Upper lobe of left lung (tissue), 6 donors: ENCODE measurements around the gene NELFB. TPM values are rescaled to one million over a fixed set of nuclear protein-coding genes. Genes with fewer than 3 reads are reported as not detected.
A peak's percentile ranks its signal among the peaks of the same experiment; 100 is the strongest.

Experiments
- ATAC-seq, 2 donors: fragments of 200-7000 bp; cut with Tn5 transposase; one replicate each; pipeline ENCODE4 v1.9.1; 2022; ENCODE audit warnings: mild to moderate bottlenecking in 2 of 2, moderate library complexity in 2 of 2; ENCODE audit not compliant: low FRiP score in 2 of 2
- DNase-seq, 2 donors: peaks; one replicate each; pipeline ENCODE4 v3.0.0-alpha.2; 2019 to 2020
- H3K27ac ChIP-seq, 4 donors: fragments of 200-600 bp; sonication (generic); one replicate each; pipeline ENCODE4 v1.5.1; 2016 to 2019
- H3K27me3 ChIP-seq, 4 donors: fragments of 200-600 bp; sonication (generic); one replicate each; pipeline ENCODE4 v1.5.1; 2017 to 2019
- H3K36me3 ChIP-seq, 4 donors: fragments of 200-600 bp; sonication (generic); one replicate each; pipeline ENCODE4 v1.5.1; 2016 to 2019
- H3K4me1 ChIP-seq, 4 donors: fragments of 200-600 bp; sonication (generic); one replicate each; pipeline ENCODE4 v1.5.1; 2018 to 2019
- H3K4me3 ChIP-seq, 4 donors: fragments of 200-600 bp; sonication (generic); one replicate each; pipeline ENCODE4 v1.5.1; 2017 to 2019; ENCODE audit warnings: mild to moderate bottlenecking in 2 of 4, moderate library complexity in 1 of 4
- H3K9me3 ChIP-seq, 4 donors: fragments of 200-600 bp; sonication (generic); one replicate each; pipeline ENCODE4 v1.5.1; 2018 to 2019
- EP300 ChIP-seq, 4 donors: sonication (generic); formaldehyde crosslinking; IDR thresholded peaks; one replicate each; pipeline ENCODE4 v1.5.1; 2017; ENCODE audit warnings: antibody characterized with exemption in 4 of 4, control low read depth in 2 of 4
- POLR2A ChIP-seq, 4 donors: fragments of 450-650 bp; IDR thresholded peaks; one replicate each; pipeline ENCODE4 v1.5.1; 2016 to 2017; ENCODE audit warnings: antibody characterized with exemption in 4 of 4, mild to moderate bottlenecking in 2 of 4
- POLR2AphosphoS5 ChIP-seq, 2 donors: sonication (generic); formaldehyde crosslinking; IDR thresholded peaks; one replicate each; pipeline ENCODE4 v1.5.1; 2017; ENCODE audit warnings: antibody characterized with exemption in 2 of 2
- WGBS, 2 donors: methylation state at CpG; one replicate each; pipeline ENCODE4 v1.1.5; 2017 to 2018; 5-methylcytosine and 5-hydroxymethylcytosine counted together
- total RNA-seq, 6 donors: library from RNA; depleted of rRNA in 4 of 6; stranded (reverse); fragments of >200 nt in 4 of 6; gene quantifications; one replicate each; pipeline versions ENCODE4 v1.1.0 to v1.2.1, GENCODE V29; 2016 to 2021
- TF ChIP-seq, protein P1 (sequence below), 6 experiments: fragments of 450-650 bp in 4 of 6; fragments of 200-600 bp in 2 of 6; sonication (generic) in 2 of 6; IDR thresholded peaks; one replicate each; pipeline ENCODE4 v1.5.1; 2016 to 2019; ENCODE audit warnings: antibody characterized with exemption in 6 of 6
- donor health status: DM: no; HTN: no; CAD: no; lungs with moderate emphysema.
- donor health status: DM: no; HTN: yes; CAD: no; lungs with severe emphysema.

NELFB gene
- total RNA-seq, 6 donors from 2014 or later, result 31.8 to 55.6 (median 49.8) TPM

DNA sequence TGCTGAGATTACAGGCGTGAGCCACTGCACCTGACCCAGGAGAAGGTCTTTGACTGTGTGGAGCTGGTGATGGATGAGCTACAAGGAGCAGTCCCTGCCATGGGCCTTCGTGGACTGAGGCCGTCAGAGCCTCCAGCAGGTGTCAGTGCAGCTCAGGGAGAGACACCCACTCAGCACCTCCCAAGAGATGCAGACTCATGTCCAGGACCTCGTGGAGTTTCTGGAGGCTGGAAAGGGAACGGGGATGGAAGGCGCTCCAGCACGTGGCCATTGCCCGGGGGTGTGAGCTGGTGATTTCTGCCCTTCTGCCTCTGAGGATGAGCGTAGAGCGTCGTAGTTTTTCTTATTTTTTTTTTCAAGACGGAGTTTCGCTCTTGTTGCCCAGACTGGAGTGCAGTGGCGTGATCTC lies 31.9 kb downstream of the NELFB start:
- Histone ChIP-seq H3K27ac (no peak overlapping the region), H3K4me3 (no peak overlapping the region), H3K4me1 (no peaks in the 10 kb centered on the region), H3K27me3 (no peaks in the 10 kb centered on the region), H3K9me3 (no peaks in the 10 kb centered on the region), H3K36me3 (peaks cover 0 to 20% (median 2%) of the 10 kb centered on the region in 4 donors)
- ATAC-seq (peak; percentile 42 to 86), DNase-seq (no peak)
- TF ChIP-seq, protein P1, sequence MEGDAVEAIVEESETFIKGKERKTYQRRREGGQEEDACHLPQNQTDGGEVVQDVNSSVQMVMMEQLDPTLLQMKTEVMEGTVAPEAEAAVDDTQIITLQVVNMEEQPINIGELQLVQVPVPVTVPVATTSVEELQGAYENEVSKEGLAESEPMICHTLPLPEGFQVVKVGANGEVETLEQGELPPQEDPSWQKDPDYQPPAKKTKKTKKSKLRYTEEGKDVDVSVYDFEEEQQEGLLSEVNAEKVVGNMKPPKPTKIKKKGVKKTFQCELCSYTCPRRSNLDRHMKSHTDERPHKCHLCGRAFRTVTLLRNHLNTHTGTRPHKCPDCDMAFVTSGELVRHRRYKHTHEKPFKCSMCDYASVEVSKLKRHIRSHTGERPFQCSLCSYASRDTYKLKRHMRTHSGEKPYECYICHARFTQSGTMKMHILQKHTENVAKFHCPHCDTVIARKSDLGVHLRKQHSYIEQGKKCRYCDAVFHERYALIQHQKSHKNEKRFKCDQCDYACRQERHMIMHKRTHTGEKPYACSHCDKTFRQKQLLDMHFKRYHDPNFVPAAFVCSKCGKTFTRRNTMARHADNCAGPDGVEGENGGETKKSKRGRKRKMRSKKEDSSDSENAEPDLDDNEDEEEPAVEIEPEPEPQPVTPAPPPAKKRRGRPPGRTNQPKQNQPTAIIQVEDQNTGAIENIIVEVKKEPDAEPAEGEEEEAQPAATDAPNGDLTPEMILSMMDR (IDR thresholded peaks at IDR 0.05), result peak; percentile 32 to 70 (median 38)
- TF ChIP-seq EP300 (IDR thresholded peaks at IDR 0.05) (no peak), POLR2A (IDR thresholded peaks at IDR 0.05) (no peak), POLR2AphosphoS5 (IDR thresholded peaks at IDR 0.05) (no peak)
- 49 to 55% methylated on average over 10 to 14 of the region's 14 CpGs for WGBS, 2 donors

DNA sequence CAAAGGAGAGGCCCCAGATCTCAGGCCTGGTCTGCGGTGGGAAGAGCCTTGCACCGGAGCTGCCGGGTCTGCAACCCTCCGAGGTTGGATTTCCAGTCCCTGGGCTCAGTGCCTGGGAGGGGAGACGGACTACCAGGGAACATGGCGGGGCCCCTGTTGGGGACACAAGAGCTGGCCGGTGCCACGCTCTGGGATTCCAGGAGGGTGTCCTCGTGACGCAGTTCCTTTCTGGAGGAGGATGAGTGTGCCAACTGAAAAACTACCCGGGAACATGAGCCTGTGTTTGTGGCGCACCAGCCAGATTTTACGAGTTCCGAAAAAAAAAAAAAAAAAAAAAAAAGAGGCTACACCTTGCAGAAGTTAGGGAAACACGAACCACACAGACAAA lies 38.0 kb downstream of the NELFB start:
- 72% methylated on average over 14 to 15 of the region's 15 CpGs for whole genome bisulfite sequencing, 2 donors

DNA sequence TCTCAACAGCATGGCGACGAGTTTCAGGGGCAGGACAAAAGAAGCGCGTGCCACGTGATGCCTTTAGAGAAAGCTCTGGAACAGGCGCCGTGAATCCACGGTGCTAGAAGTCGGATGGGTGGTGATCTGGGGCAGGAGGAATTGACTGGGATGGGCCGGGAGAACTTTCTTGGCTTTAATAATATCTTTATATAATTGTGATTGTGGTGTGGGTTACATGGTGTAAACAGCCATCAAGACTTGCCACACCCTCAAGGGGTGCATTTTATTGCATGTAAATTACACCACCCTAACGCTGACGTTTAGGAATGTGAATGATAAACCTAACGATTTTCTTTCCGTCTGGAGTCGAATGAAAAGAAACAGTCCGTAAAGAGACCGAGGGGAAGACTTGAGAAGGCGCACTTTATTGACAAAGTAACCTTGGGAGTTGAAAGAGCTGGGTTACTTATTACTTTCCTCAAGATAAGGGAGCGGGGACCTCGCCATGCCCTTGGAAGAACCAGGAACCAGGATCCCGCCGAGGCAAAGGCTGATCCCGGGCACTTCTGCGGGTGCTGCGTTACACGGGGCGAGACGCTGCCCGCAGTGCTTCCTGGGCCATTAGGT lies 38.5 kb downstream of the NELFB start:
- DNase-seq, result peak in 1 of 2 donors; percentile 54
- Histone ChIP-seq H3K27ac (peak overlapping the region; percentile 55 to 91 (median 86)), H3K4me1 (peaks cover 27 to 50% (median 39%) of the 10 kb centered on the region in 4 donors), H3K36me3 (no peaks in the 10 kb centered on the region), H3K4me3 (peak overlapping the region in 3 of 4 donors; percentile 30 to 46 (median 32)), H3K27me3 (peaks cover 0 to 18% (median 8%) of the 10 kb centered on the region in 4 donors), H3K9me3 (no peaks in the 10 kb centered on the region)
- TF ChIP-seq POLR2AphosphoS5 (IDR thresholded peaks at IDR 0.05), result peak in 1 of 2 donors; percentile 20
- peak in 1 of 4 donors; percentile 30 for TF ChIP-seq POLR2A (IDR thresholded peaks at IDR 0.05)
- TF ChIP-seq EP300 (IDR thresholded peaks at IDR 0.05), result no peak
- TF ChIP-seq, protein P1 (IDR thresholded peaks at IDR 0.05), result no peak
- peak; percentile 3 to 70 for ATAC-seq
- 48 to 49% methylated on average over 29 of the region's 29 CpGs for WGBS, 2 donors

More for the DNA sequence above, 38.0 kb downstream of the NELFB start:
- Histone ChIP-seq H3K27ac (peak overlapping the region; percentile 55 to 91 (median 86)), H3K9me3 (no peaks in the 10 kb centered on the region), H3K27me3 (peaks cover 0 to 18% (median 8%) of the 10 kb centered on the region in 4 donors), H3K36me3 (no peaks in the 10 kb centered on the region), H3K4me3 (peak overlapping the region in 1 of 4 donors; percentile 46), H3K4me1 (peaks cover 25 to 45% (median 34%) of the 10 kb centered on the region in 4 donors)
- TF ChIP-seq EP300 (IDR thresholded peaks at IDR 0.05), result no peak
- no peak for TF ChIP-seq POLR2A (IDR thresholded peaks at IDR 0.05)
- TF ChIP-seq, protein P1 (IDR thresholded peaks at IDR 0.05), result no peak
- no peak for TF ChIP-seq POLR2AphosphoS5 (IDR thresholded peaks at IDR 0.05)
- peak in 1 of 2 donors; percentile 36 for DNase-seq
- ATAC-seq, result no peak

DNA sequence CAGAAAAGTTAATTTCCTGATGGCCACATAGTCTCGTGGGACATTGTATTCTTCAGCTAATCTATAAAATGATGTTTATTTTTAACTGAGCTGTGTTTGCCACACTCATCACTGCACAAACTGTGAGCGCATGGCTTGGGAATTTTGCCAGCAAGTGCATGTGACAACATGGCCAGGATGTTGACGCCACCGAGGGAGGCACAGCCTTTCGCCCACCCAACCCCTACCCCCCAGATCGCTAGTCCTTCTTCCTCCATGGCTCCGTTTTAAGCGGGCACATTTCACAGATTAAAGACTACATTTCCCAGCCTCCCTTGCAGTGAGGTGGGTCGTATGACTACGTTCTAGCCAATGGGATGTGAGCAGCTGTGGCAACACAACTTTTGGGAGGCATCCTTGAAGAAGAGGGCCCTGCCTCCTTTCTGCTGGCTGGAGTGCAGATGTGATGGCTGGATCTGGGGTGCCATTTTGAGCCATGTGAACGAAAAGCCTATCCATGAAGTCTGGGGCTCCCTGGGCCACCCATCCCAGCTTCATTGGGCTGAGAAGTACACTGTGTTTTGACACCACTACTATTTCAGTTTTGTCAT lies 39.1 kb downstream of the NELFB start:
- H3K4me1 ChIP-seq, result peaks cover 27 to 56% (median 41%) of the 10 kb centered on the region in 4 donors
- WGBS, 2 donors, result 19 to 21% methylated on average over 11 of the region's 11 CpGs
- DNase-seq, result peak in 1 of 2 donors; percentile 66

More for the DNA sequence above, 39.1 kb downstream of the NELFB start:
- Histone ChIP-seq H3K9me3 (no peaks in the 10 kb centered on the region), H3K36me3 (no peaks in the 10 kb centered on the region), H3K4me3 (peak overlapping the region in 3 of 4 donors; percentile 30 to 46 (median 32)), H3K27me3 (peaks cover 0 to 18% (median 8%) of the 10 kb centered on the region in 4 donors), H3K27ac (peak overlapping the region; percentile 55 to 91 (median 86))
- TF ChIP-seq, protein P1 (IDR thresholded peaks at IDR 0.05), result no peak
- peak in 1 of 4 donors; percentile 4 for TF ChIP-seq POLR2A (IDR thresholded peaks at IDR 0.05)
- no peak for TF ChIP-seq EP300 (IDR thresholded peaks at IDR 0.05)
- TF ChIP-seq POLR2AphosphoS5 (IDR thresholded peaks at IDR 0.05), result peak; percentile 32 to 61
- ATAC-seq, result peak; percentile 53 to 73
